GM20000 (cell line): ENCODE measurements around the gene CMIP.
A peak's percentile ranks its signal among the peaks of the same experiment; 100 is the strongest.

Experiments
- DNase-seq: peaks from one replicate; pipeline ENCODE4 v3.0.0; 2012; ENCODE audit warnings: low spot score
- CTCF ChIP-seq: IDR thresholded peaks from 2 replicates; pipeline ENCODE4 v1.5.1; 2012; ENCODE audit warnings: mild to moderate bottlenecking, control low read depth; ENCODE audit errors: extremely low read depth, missing control alignments

Gene CMIP

GRCh38 chr16:81607006-81607405 is 162.4 kb downstream of the CMIP start:
- TF ChIP-seq CTCF, result no peak
- no peak for DNase-seq

GRCh38 chr16:81607805-81608522 is 163.4 kb downstream of the CMIP start:
- no peak for TF ChIP-seq CTCF

GRCh38 chr16:81608523-81609209 is 164.1 kb downstream of the CMIP start:
- no peak for TF ChIP-seq CTCF
- DNase-seq, result peak; percentile 54

More at GRCh38 chr16:81607805-81608522, 163.4 kb downstream of the CMIP start:
- no peak for DNase-seq

- no peak for DNase-seq
- TF ChIP-seq CTCF, result no peak
These were observed 164.8 kb downstream of the CMIP start for GRCh38 chr16:81609323-81609892.

GRCh38 chr16:81610144-81610842 is 165.7 kb downstream of the CMIP start:
- no peak for DNase-seq
- no peak for TF ChIP-seq CTCF

- no peak for DNase-seq
- no peak for TF ChIP-seq CTCF
These were observed 166.3 kb downstream of the CMIP start for GRCh38 chr16:81610936-81611335.

- no peak for TF ChIP-seq CTCF
These were observed 167.1 kb downstream of the CMIP start for GRCh38 chr16:81611721-81612120.

More at GRCh38 chr16:81611721-81612120, 167.1 kb downstream of the CMIP start:
- DNase-seq, result no peak
